A549 (cell line): ENCODE results near the gene PRR5.

Experiments
- RAD21 ChIP-seq, 2 experiments: fragments of >200 bp in 1 of 2; sonication (Bioruptor Twin) in 1 of 2; formaldehyde crosslinking in 1 of 2; IDR thresholded peaks in 1 of 2; conservative IDR thresholded peaks in 1 of 2; 2 replicates in 1 of 2; 3 replicates in 1 of 2; pipeline ENCODE4 v1.6.1; 2012 to 2018; ENCODE audit warnings: inconsistent platforms in 1 of 2
- TF ChIP-seq, protein P1 (sequence below): fragments of >200 bp; sonication (Bioruptor Twin); formaldehyde crosslinking; IDR thresholded peaks from 3 replicates; pipeline ENCODE4 v1.5.1; 2016

DNA sequence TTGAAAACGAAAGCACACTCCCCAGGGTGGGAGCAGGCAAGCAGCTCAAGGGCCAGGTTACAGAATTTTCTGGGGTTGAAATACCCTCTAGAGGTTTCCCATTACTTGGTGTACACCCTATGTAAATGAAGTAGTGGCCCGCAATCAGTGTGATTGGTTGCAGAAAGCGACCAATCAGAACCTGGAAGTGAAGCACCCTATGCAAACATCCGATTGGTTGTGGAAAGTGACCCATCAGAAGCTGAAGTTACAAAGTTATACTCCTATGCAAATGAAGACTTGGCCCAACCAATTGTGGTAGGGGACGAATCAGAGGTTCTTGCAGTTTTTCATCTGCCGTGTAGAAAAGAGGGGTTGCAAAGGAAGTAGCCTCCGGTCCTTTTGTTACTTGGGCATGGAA is 19.2 kb downstream of the PRR5 start:
- TF ChIP-seq, protein P1, sequence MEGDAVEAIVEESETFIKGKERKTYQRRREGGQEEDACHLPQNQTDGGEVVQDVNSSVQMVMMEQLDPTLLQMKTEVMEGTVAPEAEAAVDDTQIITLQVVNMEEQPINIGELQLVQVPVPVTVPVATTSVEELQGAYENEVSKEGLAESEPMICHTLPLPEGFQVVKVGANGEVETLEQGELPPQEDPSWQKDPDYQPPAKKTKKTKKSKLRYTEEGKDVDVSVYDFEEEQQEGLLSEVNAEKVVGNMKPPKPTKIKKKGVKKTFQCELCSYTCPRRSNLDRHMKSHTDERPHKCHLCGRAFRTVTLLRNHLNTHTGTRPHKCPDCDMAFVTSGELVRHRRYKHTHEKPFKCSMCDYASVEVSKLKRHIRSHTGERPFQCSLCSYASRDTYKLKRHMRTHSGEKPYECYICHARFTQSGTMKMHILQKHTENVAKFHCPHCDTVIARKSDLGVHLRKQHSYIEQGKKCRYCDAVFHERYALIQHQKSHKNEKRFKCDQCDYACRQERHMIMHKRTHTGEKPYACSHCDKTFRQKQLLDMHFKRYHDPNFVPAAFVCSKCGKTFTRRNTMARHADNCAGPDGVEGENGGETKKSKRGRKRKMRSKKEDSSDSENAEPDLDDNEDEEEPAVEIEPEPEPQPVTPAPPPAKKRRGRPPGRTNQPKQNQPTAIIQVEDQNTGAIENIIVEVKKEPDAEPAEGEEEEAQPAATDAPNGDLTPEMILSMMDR: no peak
- no peak for TF ChIP-seq RAD21 (conservative IDR thresholded peaks at IDR 0.05 in 1 of 2, IDR thresholded peaks at IDR 0.05 in 1 of 2)
